Measurements from ENCODE around the gene UBE2L3.
"Not testable (repeated sequence)": the region's sequence is repeated elsewhere in the genome, so short reads cannot be mapped to it uniquely, and the experiment has no call there.

UBE2L3 gene

GRCh38 chr22:21641789-21642583 is 74.5 kb downstream of the UBE2L3 start, which contains the start of gene SDF2L1:
Gene SDF2L1 (plus strand): TSS chr22:21642302. CDS start chr22:21642337, 35 bp downstream.
- no peak for TF ChIP-seq CTCF (IDR thresholded peaks at IDR 0.05; ENCODE audit: low read depth, low read length, missing control alignments)
- Histone ChIP-seq H3K27ac (peak within 1 kb of the TSS; percentile 64), H3K36me3 (replicated peaks) (peaks cover 14% of the 10 kb centered on the region), H3K4me3 (ENCODE audit: low read depth, low read length) (peak within 1 kb of the TSS; percentile 80), H3K27me3 (replicated peaks) (no peaks in the 10 kb centered on the region)
- peak; percentile 99 for DNase-seq
- in situ Hi-C loops (cut with HindIII; ENCODE audit: low pct_ligation_motif_present, low sequenced_read_pairs): no loop called here

- Histone ChIP-seq H3K4me3 (ENCODE audit: low read depth, low read length) (peak overlapping the region; percentile 80), H3K36me3 (replicated peaks) (peaks cover 17% of the 10 kb centered on the region), H3K27ac (peak overlapping the region; percentile 64), H3K27me3 (replicated peaks) (no peaks in the 10 kb centered on the region)
- DNase-seq: peak; percentile 43
- TF ChIP-seq CTCF (IDR thresholded peaks at IDR 0.05; ENCODE audit: low read depth, low read length, missing control alignments): peak; percentile 83
- in situ Hi-C loops (cut with HindIII; ENCODE audit: low pct_ligation_motif_present, low sequenced_read_pairs): no loop called here
Measured at GRCh38 chr22:21642584-21643448, 75.3 kb downstream of the UBE2L3 start.

- Histone ChIP-seq H3K27me3 (replicated peaks) (no peaks in the 10 kb centered on the region), H3K27ac (no peak overlapping the region), H3K36me3 (replicated peaks) (peaks cover 19% of the 10 kb centered on the region), H3K4me3 (ENCODE audit: low read depth, low read length) (peak overlapping the region; percentile 80)
- DNase-seq: no peak
- in situ Hi-C loops (cut with HindIII; ENCODE audit: low pct_ligation_motif_present, low sequenced_read_pairs): no loop called here
- TF ChIP-seq CTCF (IDR thresholded peaks at IDR 0.05; ENCODE audit: low read depth, low read length, missing control alignments): peak; percentile 38
Measured at GRCh38 chr22:21643533-21644357, 76.2 kb downstream of the UBE2L3 start.

GRCh38 chr22:21645513-21645912 is 78.0 kb downstream of the UBE2L3 start:
- in situ Hi-C loops (cut with HindIII; ENCODE audit: low pct_ligation_motif_present, low sequenced_read_pairs); H3K27me3 ChIP-seq (replicated peaks); DNase-seq; H3K4me3 ChIP-seq (ENCODE audit: low read depth, low read length); H3K27ac ChIP-seq: not testable (repeated sequence)
- H3K36me3 ChIP-seq (replicated peaks): peaks cover 23% of the 10 kb centered on the region

GRCh38 chr22:21646608-21647590 is 79.4 kb downstream of the UBE2L3 start:
- in situ Hi-C loops (cut with HindIII; ENCODE audit: low pct_ligation_motif_present, low sequenced_read_pairs): no loop called here
- TF ChIP-seq CTCF (IDR thresholded peaks at IDR 0.05; ENCODE audit: low read depth, low read length, missing control alignments): peak; percentile 90
- peak; percentile 81 for DNase-seq
- no peak overlapping the region for H3K4me3 ChIP-seq (ENCODE audit: low read depth, low read length)
- H3K36me3 ChIP-seq (replicated peaks): peaks cover 23% of the 10 kb centered on the region
- no peak overlapping the region for H3K27ac ChIP-seq
- no peaks in the 10 kb centered on the region for H3K27me3 ChIP-seq (replicated peaks)
